ENCODE measurements around the gene GRIP2. TPM values are rescaled to one million over a fixed set of nuclear protein-coding genes. Genes with fewer than 3 reads are reported as not detected.

GRIP2 gene
- total and polyA plus RNA-seq, 2 experiments from 2014 or later, result 0.73 to 2.4 TPM

DNA sequence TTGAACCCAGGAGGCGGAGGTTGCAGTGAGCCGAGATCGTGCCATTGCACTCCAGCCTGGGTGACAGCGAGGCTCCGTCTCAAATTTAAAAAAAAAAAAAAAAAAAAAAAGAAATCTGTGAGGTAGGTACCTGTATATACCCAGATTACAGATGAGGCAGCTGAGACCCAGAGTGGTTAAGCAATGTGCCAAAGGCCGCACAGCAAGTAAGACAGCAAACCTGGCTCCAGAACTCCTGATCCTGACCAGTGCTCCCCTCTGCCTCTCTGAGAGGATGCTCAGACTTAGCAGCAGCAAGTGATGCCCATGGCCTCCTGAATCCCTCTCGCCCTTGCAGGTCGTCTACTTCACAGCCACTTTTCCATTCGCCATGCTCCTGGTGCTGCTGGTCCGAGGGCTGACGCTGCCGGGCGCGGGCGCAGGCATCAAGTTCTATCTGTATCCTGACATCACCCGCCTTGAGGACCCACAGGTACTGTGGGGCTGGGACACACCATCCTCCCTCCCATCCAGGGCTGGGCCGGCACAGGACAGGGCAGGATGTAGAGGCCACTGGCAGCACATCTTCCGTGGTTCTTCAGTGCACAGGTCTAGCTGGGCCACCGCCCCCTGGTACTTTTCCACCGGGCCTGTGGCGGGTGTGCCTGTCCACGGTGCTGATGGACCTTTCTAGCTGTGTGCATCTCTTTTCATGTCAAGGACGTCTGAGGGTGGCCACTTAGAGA lies 73.8 kb downstream of the GRIP2 start:
- H3K36me3 ChIP-seq (replicated peaks; ENCODE audit: insufficient read depth, low read depth), result no peaks in the 10 kb centered on the region
- TF ChIP-seq, protein P1, sequence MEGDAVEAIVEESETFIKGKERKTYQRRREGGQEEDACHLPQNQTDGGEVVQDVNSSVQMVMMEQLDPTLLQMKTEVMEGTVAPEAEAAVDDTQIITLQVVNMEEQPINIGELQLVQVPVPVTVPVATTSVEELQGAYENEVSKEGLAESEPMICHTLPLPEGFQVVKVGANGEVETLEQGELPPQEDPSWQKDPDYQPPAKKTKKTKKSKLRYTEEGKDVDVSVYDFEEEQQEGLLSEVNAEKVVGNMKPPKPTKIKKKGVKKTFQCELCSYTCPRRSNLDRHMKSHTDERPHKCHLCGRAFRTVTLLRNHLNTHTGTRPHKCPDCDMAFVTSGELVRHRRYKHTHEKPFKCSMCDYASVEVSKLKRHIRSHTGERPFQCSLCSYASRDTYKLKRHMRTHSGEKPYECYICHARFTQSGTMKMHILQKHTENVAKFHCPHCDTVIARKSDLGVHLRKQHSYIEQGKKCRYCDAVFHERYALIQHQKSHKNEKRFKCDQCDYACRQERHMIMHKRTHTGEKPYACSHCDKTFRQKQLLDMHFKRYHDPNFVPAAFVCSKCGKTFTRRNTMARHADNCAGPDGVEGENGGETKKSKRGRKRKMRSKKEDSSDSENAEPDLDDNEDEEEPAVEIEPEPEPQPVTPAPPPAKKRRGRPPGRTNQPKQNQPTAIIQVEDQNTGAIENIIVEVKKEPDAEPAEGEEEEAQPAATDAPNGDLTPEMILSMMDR (IDR thresholded peaks at IDR 0.05; ENCODE audit: poor library complexity), result no peak
- TF ChIP-seq EZH2 (IDR thresholded peaks at IDR 0.05; ENCODE audit: borderline replicate concordance) (no peak), EZH2phosphoT487 (IDR thresholded peaks at IDR 0.05; ENCODE audit: low read depth, severe bottlenecking, unreplicated experiment) (no peak)

DNA sequence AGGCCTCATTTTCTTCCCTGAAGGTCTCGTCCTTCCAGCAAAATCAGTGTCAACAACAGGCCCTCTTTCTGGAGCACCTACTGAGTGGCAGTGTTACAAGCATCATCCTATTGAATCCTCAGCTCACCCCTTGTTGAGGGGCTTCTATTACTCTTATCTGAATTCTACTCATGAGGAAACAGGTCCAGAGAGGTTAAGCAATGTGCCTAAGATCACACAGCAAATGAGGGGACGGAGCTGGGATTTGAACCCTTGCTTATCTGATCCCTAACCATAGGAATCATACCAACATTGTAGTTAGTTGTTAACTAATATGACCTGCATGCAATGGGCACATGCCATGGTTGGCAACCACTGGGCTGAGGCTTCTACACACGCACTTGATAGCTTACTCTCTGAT lies 74.7 kb downstream of the GRIP2 start:
- Histone ChIP-seq H3K4me1 (ENCODE audit: insufficient read depth) (no peaks in the 10 kb centered on the region), H3K36me3 (replicated peaks; ENCODE audit: insufficient read depth, low read depth) (no peaks in the 10 kb centered on the region), H3K9me2 (replicated peaks; ENCODE audit: insufficient read depth) (no peaks in the 10 kb centered on the region), H3K79me2 (no peaks in the 10 kb centered on the region), H2AFZ (no peak overlapping the region), H3K27ac (no peak overlapping the region), H3K4me3 (no peak overlapping the region), H3K27me3 (no peaks in the 10 kb centered on the region), H3K4me2 (no peak overlapping the region), H4K20me1 (ENCODE audit: insufficient read depth, poor library complexity, severe bottlenecking) (no peaks in the 10 kb centered on the region), H3K9me3 (ENCODE audit: low read depth) (no peaks in the 10 kb centered on the region)
- DNase-seq (ENCODE audit: low spot score), result no peak
- 100% methylated on average over 3 of the region's 3 CpGs for WGBS (ENCODE audit: low lambda C conversion rate, missing lambda C conversion rate)
- no peak for TF ChIP-seq EZH2phosphoT487 (IDR thresholded peaks at IDR 0.05; ENCODE audit: low read depth, severe bottlenecking, unreplicated experiment)
- TF ChIP-seq, protein P1 (IDR thresholded peaks at IDR 0.05; ENCODE audit: poor library complexity), result no peak
- TF ChIP-seq EZH2 (IDR thresholded peaks at IDR 0.05; ENCODE audit: borderline replicate concordance), result no peak

More for the DNA sequence above, 73.8 kb downstream of the GRIP2 start:
- H3K79me2 ChIP-seq, result no peaks in the 10 kb centered on the region
- H3K4me3 ChIP-seq, result no peak overlapping the region
- H4K20me1 ChIP-seq (ENCODE audit: insufficient read depth, poor library complexity, severe bottlenecking), result no peaks in the 10 kb centered on the region
- H3K27me3 ChIP-seq, result no peaks in the 10 kb centered on the region
- 95% methylated on average over 23 of the region's 23 CpGs for WGBS (ENCODE audit: low lambda C conversion rate, missing lambda C conversion rate)
- H3K9me3 ChIP-seq (ENCODE audit: low read depth), result no peaks in the 10 kb centered on the region
- H2AFZ ChIP-seq, result no peak overlapping the region
- no peak for DNase-seq (ENCODE audit: low spot score)
- H3K4me2 ChIP-seq, result no peak overlapping the region
- H3K4me1 ChIP-seq (ENCODE audit: insufficient read depth), result no peaks in the 10 kb centered on the region
- no peaks in the 10 kb centered on the region for H3K9me2 ChIP-seq (replicated peaks; ENCODE audit: insufficient read depth)
- no peak overlapping the region for H3K27ac ChIP-seq

DNA sequence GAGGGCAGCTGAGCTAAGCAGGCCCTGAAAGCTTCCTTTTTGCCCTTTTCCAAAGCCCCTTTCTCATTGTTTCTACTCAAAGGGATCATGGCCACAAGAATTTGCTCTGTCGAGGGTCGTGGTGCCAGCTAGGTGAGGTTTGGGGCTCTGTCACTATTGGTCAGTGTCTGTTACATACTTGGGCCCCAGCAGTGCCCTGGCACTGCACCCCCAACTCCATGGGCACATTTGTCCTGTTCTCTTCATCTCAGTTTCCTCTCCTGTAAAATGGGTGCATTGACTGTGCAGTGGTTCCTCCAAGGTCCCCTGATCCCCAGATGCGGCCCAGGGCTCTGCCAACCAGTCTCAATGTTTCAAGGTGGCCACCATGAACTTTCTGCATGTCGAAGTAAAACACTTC lies 75.6 kb downstream of the GRIP2 start:
- Histone ChIP-seq H2AFZ (no peak overlapping the region), H3K4me3 (no peak overlapping the region), H3K36me3 (replicated peaks; ENCODE audit: insufficient read depth, low read depth) (no peaks in the 10 kb centered on the region), H4K20me1 (ENCODE audit: insufficient read depth, poor library complexity, severe bottlenecking) (no peaks in the 10 kb centered on the region), H3K9me2 (replicated peaks; ENCODE audit: insufficient read depth) (no peaks in the 10 kb centered on the region), H3K4me1 (ENCODE audit: insufficient read depth) (no peaks in the 10 kb centered on the region), H3K79me2 (no peaks in the 10 kb centered on the region), H3K4me2 (no peak overlapping the region), H3K27ac (no peak overlapping the region), H3K9me3 (ENCODE audit: low read depth) (no peaks in the 10 kb centered on the region), H3K27me3 (no peaks in the 10 kb centered on the region)
- DNase-seq (ENCODE audit: low spot score), result no peak
- no peak for TF ChIP-seq EZH2phosphoT487 (IDR thresholded peaks at IDR 0.05; ENCODE audit: low read depth, severe bottlenecking, unreplicated experiment)
- TF ChIP-seq EZH2 (IDR thresholded peaks at IDR 0.05; ENCODE audit: borderline replicate concordance), result no peak
- WGBS (ENCODE audit: low lambda C conversion rate, missing lambda C conversion rate), result 96% methylated on average over 4 of the region's 4 CpGs

DNA sequence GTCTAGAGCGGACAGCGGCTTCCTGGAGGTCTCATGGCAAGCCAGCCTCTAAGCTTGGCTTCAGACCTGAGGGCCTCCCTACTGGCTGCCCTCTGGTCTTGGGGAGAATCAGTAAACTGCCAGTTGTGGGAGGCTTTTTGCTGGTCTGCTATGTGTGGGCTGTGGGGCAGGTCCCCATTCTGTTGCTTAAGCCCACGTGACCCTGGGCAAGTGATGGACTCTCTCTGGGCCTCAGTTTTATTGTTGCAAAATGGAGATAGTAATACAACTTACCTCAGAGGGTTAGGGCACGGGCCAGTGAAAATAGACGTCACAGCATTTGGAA lies 76.0 kb downstream of the GRIP2 start:
- H3K27ac ChIP-seq, result no peak overlapping the region
- TF ChIP-seq EZH2phosphoT487 (IDR thresholded peaks at IDR 0.05; ENCODE audit: low read depth, severe bottlenecking, unreplicated experiment) (no peak), EZH2 (IDR thresholded peaks at IDR 0.05; ENCODE audit: borderline replicate concordance) (no peak)
- TF ChIP-seq, protein P1 (IDR thresholded peaks at IDR 0.05; ENCODE audit: poor library complexity), result no peak
- 81% methylated on average over 5 of the region's 5 CpGs for WGBS (ENCODE audit: low lambda C conversion rate, missing lambda C conversion rate)
- H3K9me3 ChIP-seq (ENCODE audit: low read depth), result no peaks in the 10 kb centered on the region
- no peak overlapping the region for H2AFZ ChIP-seq
- no peaks in the 10 kb centered on the region for H3K79me2 ChIP-seq
- no peak overlapping the region for H3K4me2 ChIP-seq
- H3K9me2 ChIP-seq (replicated peaks; ENCODE audit: insufficient read depth), result no peaks in the 10 kb centered on the region
- no peak for DNase-seq (ENCODE audit: low spot score)
- no peak overlapping the region for H3K4me3 ChIP-seq
- H3K27me3 ChIP-seq, result no peaks in the 10 kb centered on the region
- no peaks in the 10 kb centered on the region for H4K20me1 ChIP-seq (ENCODE audit: insufficient read depth, poor library complexity, severe bottlenecking)
- H3K36me3 ChIP-seq (replicated peaks; ENCODE audit: insufficient read depth, low read depth), result no peaks in the 10 kb centered on the region
- no peaks in the 10 kb centered on the region for H3K4me1 ChIP-seq (ENCODE audit: insufficient read depth)

Data from hepatocyte (in vitro differentiated cells).